MM.1S (cell line): ENCODE data around the gene TGM6.

Experiments used
- EZH2 ChIP-seq: fragments of 300-600 bp; sonication (generic); optimal IDR thresholded peaks from 2 replicates; pipeline ENCODE3; 2017; ENCODE audit warnings: low read depth, mild to moderate bottlenecking, antibody characterized with exemption, low read length, mixed read lengths
- TF ChIP-seq, protein P1 (sequence below): fragments of 300-600 bp; sonication (generic); IDR thresholded peaks from 2 replicates; pipeline ENCODE4 v1.5.1; 2016; ENCODE audit warnings: antibody characterized with exemption, low read length, mixed read lengths

DNA sequence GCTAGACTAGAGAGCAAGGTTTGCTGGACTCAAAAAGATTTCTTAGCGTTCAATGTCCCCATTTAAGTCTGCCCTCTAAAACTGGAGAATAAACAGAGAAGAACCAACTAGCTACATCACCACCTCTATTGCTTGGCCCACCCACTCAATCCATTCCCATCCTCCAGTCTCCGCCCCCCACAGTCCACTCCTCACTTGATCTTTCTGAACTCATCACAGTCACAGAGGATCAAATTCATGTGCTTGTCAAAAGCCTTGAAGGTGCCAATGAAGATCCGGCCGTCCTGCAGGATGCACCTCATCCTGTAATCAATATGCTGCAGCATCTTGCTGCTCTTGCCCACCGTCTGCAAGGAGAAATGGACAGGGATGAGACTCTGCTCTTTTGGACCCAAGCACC is 86.7 kb downstream of the TGM6 start:
- TF ChIP-seq, protein P1, sequence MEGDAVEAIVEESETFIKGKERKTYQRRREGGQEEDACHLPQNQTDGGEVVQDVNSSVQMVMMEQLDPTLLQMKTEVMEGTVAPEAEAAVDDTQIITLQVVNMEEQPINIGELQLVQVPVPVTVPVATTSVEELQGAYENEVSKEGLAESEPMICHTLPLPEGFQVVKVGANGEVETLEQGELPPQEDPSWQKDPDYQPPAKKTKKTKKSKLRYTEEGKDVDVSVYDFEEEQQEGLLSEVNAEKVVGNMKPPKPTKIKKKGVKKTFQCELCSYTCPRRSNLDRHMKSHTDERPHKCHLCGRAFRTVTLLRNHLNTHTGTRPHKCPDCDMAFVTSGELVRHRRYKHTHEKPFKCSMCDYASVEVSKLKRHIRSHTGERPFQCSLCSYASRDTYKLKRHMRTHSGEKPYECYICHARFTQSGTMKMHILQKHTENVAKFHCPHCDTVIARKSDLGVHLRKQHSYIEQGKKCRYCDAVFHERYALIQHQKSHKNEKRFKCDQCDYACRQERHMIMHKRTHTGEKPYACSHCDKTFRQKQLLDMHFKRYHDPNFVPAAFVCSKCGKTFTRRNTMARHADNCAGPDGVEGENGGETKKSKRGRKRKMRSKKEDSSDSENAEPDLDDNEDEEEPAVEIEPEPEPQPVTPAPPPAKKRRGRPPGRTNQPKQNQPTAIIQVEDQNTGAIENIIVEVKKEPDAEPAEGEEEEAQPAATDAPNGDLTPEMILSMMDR: no peak
- TF ChIP-seq EZH2: no peak
